Neural cell (in vitro differentiated cells): ENCODE measurements around the gene CFAP65.

ENCODE experiments used
- CTCF ChIP-seq: fragments of 450-650 bp; IDR thresholded peaks from 2 replicates; pipeline ENCODE4 v1.5.1; 2014; ENCODE audit warnings: antibody characterized with exemption, mild to moderate bottlenecking, moderate library complexity; ENCODE audit not compliant: poor library complexity, severe bottlenecking
- EP300 ChIP-seq: fragments of 450-650 bp; conservative IDR thresholded peaks from 2 replicates; pipeline ENCODE4 v1.6.1; 2014; ENCODE audit warnings: antibody characterized with exemption, mild to moderate bottlenecking, moderate library complexity; ENCODE audit not compliant: poor library complexity, severe bottlenecking
- EZH2 ChIP-seq: fragments of 200-600, 300-800 bp; shearing (Covaris generic), sonication (generic); IDR thresholded peaks from 2 replicates; pipeline ENCODE4 v1.6.1; 2014; ENCODE audit warnings: antibody characterized with exemption, low read length, borderline replicate concordance, mild to moderate bottlenecking; ENCODE audit not compliant: insufficient read depth, poor library complexity, severe bottlenecking
- MXI1 ChIP-seq: fragments of 450-650 bp; conservative IDR thresholded peaks from 2 replicates; pipeline ENCODE4 v1.6.1; 2014; ENCODE audit warnings: antibody characterized with exemption, mild to moderate bottlenecking; ENCODE audit not compliant: poor library complexity, severe bottlenecking
- POLR2AphosphoS5 ChIP-seq: IDR thresholded peaks from 2 replicates; pipeline ENCODE4 v1.6.1; 2012
- RAD21 ChIP-seq: fragments of 450-650 bp; conservative IDR thresholded peaks from 2 replicates; pipeline ENCODE4 v1.6.1; 2014; ENCODE audit warnings: antibody characterized with exemption, mild to moderate bottlenecking, moderate library complexity
- REST ChIP-seq: IDR thresholded peaks from 2 replicates; pipeline ENCODE4 v1.6.1; 2012; ENCODE audit warnings: borderline replicate concordance
- TAF1 ChIP-seq: IDR thresholded peaks from 2 replicates; pipeline ENCODE4 v1.6.1; 2012; ENCODE audit warnings: low read depth

- no peak for TF ChIP-seq TAF1
- TF ChIP-seq CTCF, result no peak
- no peak for TF ChIP-seq REST
- no peak for TF ChIP-seq EZH2
- no peak for TF ChIP-seq EP300
- no peak for TF ChIP-seq POLR2AphosphoS5
- no peak for TF ChIP-seq RAD21
- TF ChIP-seq MXI1, result no peak
These were observed 41.1 kb upstream of the CFAP65 start for GRCh38 chr2:219082332-219082958.
